Body of pancreas (tissue), 4 donors: ENCODE measurements around the gene AOC2. TPM values are rescaled to one million over a fixed set of nuclear protein-coding genes. Genes with fewer than 3 reads are reported as not detected.

Source experiments
- ATAC-seq: fragments of 150-250 bp; one replicate; pipeline ENCODE4 v1.9.1; 2016
- DNase-seq, 4 donors: peaks; one replicate each; pipeline ENCODE4 v3.0.0-alpha.2; 2019
- H3K27ac ChIP-seq, 4 donors: fragments of 200-600 bp; sonication (generic); 1 replicate in 3 of 4; 2 replicates in 1 of 4; pipeline versions ENCODE4 v1.5.1 to v1.6.1; 2016 to 2019; ENCODE audit warnings: mild to moderate bottlenecking in 1 of 4, mixed read lengths in 1 of 4, moderate library complexity in 1 of 4
- H3K27me3 ChIP-seq, 2 donors: fragments of 200-600 bp; sonication (generic); one replicate each; pipeline ENCODE4 v1.6.0; 2016; ENCODE audit warnings: mild to moderate bottlenecking in 1 of 2
- H3K36me3 ChIP-seq, 2 donors: fragments of 200-600 bp; sonication (generic); replicated peaks in 1 of 2; 2 replicates each; pipeline ENCODE4 v1.5.1; 2016; ENCODE audit warnings: low read depth in 2 of 2; ENCODE audit not compliant: insufficient read depth in 1 of 2
- H3K4me1 ChIP-seq: fragments of 200-600 bp; sonication (generic); one replicate; pipeline ENCODE4 v1.6.0; 2016
- H3K4me3 ChIP-seq, 2 donors: fragments of 200-600 bp; sonication (generic); 1 replicate in 1 of 2; 2 replicates in 1 of 2; pipeline ENCODE4 v1.5.1; 2016 to 2019
- H3K9me3 ChIP-seq, 3 donors: fragments of 200-600 bp; sonication (generic); 1 replicate in 2 of 3; 2 replicates in 1 of 3; pipeline ENCODE4 v1.5.1; 2016
- CTCF ChIP-seq, 7 experiments: fragments of 450-650 bp in 4 of 7; fragments of 200-600 bp in 3 of 7; sonication (generic) in 3 of 7; IDR thresholded peaks; one replicate each; pipeline ENCODE4 v1.5.1; 2016 to 2019; ENCODE audit warnings: antibody characterized with exemption in 7 of 7
- POLR2A ChIP-seq, 3 donors: fragments of 450-650 bp; IDR thresholded peaks; one replicate each; pipeline ENCODE4 v1.6.1; 2016; ENCODE audit warnings: antibody characterized with exemption in 3 of 3, mild to moderate bottlenecking in 2 of 3
- WGBS, 2 donors: methylation state at CpG; one replicate each; pipeline ENCODE4 v1.1.5; 2017; 5-methylcytosine and 5-hydroxymethylcytosine counted together
- intact Hi-C: fragments of 100-400 bp; cut with DNase I; formaldehyde crosslinking; loops from one replicate; pipeline ENCODE4 v1.15.1; 2023
- total RNA-seq, 2 donors: library from RNA; depleted of rRNA; stranded (reverse); fragments of >200 nt; gene quantifications; one replicate each; pipeline ENCODE4 v1.1.0, GENCODE V29; 2016

AOC2 gene
- total RNA-seq, 2 donors from 2014 or later = 1.0 to 3.0 TPM

GRCh38 chr17:42818379-42818778 is 26.0 kb upstream of the AOC2 start:
- Histone ChIP-seq H3K27ac (no peak overlapping the region), H3K4me3 (no peak overlapping the region), H3K27me3 (no peaks in the 10 kb centered on the region), H3K36me3 (peaks cover 28 to 47% of the 10 kb centered on the region in 2 donors), H3K4me1 (peaks cover 17% of the 10 kb centered on the region), H3K9me3 (no peaks in the 10 kb centered on the region)
- DNase-seq (no peak), ATAC-seq (no peak)
- WGBS, 2 donors = 75 to 86% methylated on average over 5 of the region's 5 CpGs
- TF ChIP-seq CTCF (IDR thresholded peaks at IDR 0.05) (no peak), POLR2A (IDR thresholded peaks at IDR 0.05) (no peak)
- intact Hi-C loops = no loop called here

- H3K4me1 ChIP-seq = peaks cover 24% of the 10 kb centered on the region
Measured at GRCh38 chr17:42819939-42820535, 24.3 kb upstream of the AOC2 start.

GRCh38 chr17:42821176-42821575 is 23.2 kb upstream of the AOC2 start:
- ATAC-seq (no peak), DNase-seq (no peak)
- intact Hi-C loops = loop anchor here (10.0 kb wide), 1 partner anchor 96 kb away; no protein-coding TSS in a partner anchor
- Histone ChIP-seq H3K4me3 (no peak overlapping the region), H3K27me3 (no peaks in the 10 kb centered on the region), H3K36me3 (peaks cover 21 to 31% of the 10 kb centered on the region in 2 donors), H3K4me1 (peaks cover 24% of the 10 kb centered on the region), H3K9me3 (no peaks in the 10 kb centered on the region), H3K27ac (no peak overlapping the region)
- WGBS, 2 donors = 91 to 93% methylated on average over 7 of the region's 7 CpGs
- TF ChIP-seq CTCF (IDR thresholded peaks at IDR 0.05) (no peak), POLR2A (IDR thresholded peaks at IDR 0.05) (no peak)

More at GRCh38 chr17:42819939-42820535, 24.3 kb upstream of the AOC2 start:
- ATAC-seq = no peak
- peak; percentile 51 to 78 (median 72) for DNase-seq
- Histone ChIP-seq H3K4me3 (no peak overlapping the region), H3K9me3 (no peaks in the 10 kb centered on the region), H3K27me3 (no peaks in the 10 kb centered on the region), H3K27ac (no peak overlapping the region), H3K36me3 (peaks cover 21 to 40% of the 10 kb centered on the region in 2 donors)
- peak; percentile 28 to 60 (median 52) for TF ChIP-seq CTCF (IDR thresholded peaks at IDR 0.05)
- no peak for TF ChIP-seq POLR2A (IDR thresholded peaks at IDR 0.05)
- WGBS, 2 donors = 9 to 32% methylated on average over 2 of the region's 2 CpGs
- intact Hi-C loops = loop anchor here (10.0 kb wide), 1 partner anchor 95 kb away; no protein-coding TSS in a partner anchor

- 72 to 94% methylated on average over 1 of the region's 1 CpG for WGBS, 2 donors
- ATAC-seq (no peak), DNase-seq (no peak)
- no peak overlapping the region for H3K27ac ChIP-seq
- H3K4me3 ChIP-seq = no peak overlapping the region
- no peaks in the 10 kb centered on the region for H3K36me3 ChIP-seq
- TF ChIP-seq CTCF (IDR thresholded peaks at IDR 0.05) = no peak
- no peak for TF ChIP-seq POLR2A (IDR thresholded peaks at IDR 0.05)
- no peaks in the 10 kb centered on the region for H3K27me3 ChIP-seq
- H3K4me1 ChIP-seq = peaks cover 23% of the 10 kb centered on the region
- H3K9me3 ChIP-seq = no peaks in the 10 kb centered on the region
- intact Hi-C loops = loop anchor here (10.0 kb wide), 1 partner anchor 103 kb away; no protein-coding TSS in a partner anchor
Measured at GRCh38 chr17:42827472-42827871, 16.9 kb upstream of the AOC2 start.

GRCh38 chr17:42830971-42831370 is 13.4 kb upstream of the AOC2 start:
- intact Hi-C loops = no loop called here
- Histone ChIP-seq H3K27me3 (no peaks in the 10 kb centered on the region), H3K27ac (no peak overlapping the region), H3K4me3 (no peak overlapping the region), H3K36me3 (no peaks in the 10 kb centered on the region), H3K4me1 (peaks cover 29% of the 10 kb centered on the region), H3K9me3 (no peaks in the 10 kb centered on the region)
- TF ChIP-seq POLR2A (IDR thresholded peaks at IDR 0.05) = no peak
- TF ChIP-seq CTCF (IDR thresholded peaks at IDR 0.05) = no peak
- DNase-seq = no peak
- ATAC-seq = no peak
